Measurements from ENCODE around the gene CHADL.
"Not testable (repeated sequence)": the region's sequence is repeated elsewhere in the genome, so short reads cannot be mapped to it uniquely, and the experiment has no call there.

CHADL gene, protein sequence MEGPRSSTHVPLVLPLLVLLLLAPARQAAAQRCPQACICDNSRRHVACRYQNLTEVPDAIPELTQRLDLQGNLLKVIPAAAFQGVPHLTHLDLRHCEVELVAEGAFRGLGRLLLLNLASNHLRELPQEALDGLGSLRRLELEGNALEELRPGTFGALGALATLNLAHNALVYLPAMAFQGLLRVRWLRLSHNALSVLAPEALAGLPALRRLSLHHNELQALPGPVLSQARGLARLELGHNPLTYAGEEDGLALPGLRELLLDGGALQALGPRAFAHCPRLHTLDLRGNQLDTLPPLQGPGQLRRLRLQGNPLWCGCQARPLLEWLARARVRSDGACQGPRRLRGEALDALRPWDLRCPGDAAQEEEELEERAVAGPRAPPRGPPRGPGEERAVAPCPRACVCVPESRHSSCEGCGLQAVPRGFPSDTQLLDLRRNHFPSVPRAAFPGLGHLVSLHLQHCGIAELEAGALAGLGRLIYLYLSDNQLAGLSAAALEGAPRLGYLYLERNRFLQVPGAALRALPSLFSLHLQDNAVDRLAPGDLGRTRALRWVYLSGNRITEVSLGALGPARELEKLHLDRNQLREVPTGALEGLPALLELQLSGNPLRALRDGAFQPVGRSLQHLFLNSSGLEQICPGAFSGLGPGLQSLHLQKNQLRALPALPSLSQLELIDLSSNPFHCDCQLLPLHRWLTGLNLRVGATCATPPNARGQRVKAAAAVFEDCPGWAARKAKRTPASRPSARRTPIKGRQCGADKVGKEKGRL
- 0.58 to 2.3 (median 1.4) reads per million in 4 experiments for total RNA-seq

DNA sequence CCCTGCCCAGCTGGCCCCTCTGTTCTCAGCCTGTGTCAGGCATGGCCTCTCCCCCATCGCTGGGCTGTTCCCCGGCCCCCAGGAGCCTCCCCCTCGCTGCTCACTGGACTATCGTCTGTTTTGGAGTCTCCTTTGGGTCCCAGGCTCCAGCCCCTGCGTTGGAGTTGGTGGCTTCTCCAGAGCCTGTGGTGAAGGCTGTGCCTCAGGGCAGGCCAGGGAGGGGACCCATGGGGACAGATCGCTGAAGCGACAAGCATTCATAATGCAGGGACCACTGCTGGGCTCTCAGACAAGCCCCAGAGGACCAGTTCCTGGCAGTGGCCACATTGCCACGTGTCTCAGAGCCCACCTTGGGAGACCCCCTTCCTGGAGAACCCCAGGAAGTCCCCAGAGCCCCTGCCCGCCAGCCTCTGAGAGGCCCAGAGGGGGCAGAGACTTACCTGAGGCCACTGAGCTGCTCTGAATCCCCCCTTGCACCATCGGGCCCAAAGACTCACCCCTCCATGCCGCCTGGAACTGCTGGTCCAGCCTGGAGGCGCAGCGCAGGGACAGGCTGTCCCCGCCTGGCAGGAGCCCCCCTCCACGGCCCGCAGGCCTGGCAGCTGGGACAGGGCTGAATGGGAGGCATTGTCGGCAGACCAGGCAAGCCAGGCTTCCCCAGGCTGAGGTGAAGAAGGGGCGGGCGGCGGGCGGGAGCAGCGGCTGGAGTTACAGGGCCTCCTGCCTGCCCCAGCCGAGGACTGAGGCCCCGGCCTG is at the start of gene CHADL:
Gene CHADL (minus strand): TSS at position 555 of the 756 bp plus-strand sequence. CDS start 50 bp downstream, at position 505.
- no peak for DNase-seq

DNA sequence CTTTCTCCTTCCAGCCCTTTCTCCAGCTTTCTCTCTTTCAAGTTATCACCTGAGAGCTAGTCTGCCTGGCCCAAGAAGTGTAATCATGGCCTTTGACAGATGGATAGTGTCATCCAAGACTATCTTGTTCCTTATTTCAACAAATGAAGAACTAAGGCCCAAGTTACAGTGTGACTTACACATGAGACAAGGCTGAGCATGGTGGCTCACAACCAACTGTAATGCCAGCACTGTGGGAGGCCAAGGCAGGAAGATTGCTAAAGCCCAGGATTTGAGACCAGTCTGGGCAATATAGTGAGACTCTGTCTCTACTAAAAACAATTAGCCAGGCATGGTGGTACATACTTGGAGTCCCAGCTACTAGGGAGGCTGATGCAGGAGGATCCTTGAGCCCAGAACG is 48.9 kb upstream of the CHADL start:
- no peak for DNase-seq

DNA sequence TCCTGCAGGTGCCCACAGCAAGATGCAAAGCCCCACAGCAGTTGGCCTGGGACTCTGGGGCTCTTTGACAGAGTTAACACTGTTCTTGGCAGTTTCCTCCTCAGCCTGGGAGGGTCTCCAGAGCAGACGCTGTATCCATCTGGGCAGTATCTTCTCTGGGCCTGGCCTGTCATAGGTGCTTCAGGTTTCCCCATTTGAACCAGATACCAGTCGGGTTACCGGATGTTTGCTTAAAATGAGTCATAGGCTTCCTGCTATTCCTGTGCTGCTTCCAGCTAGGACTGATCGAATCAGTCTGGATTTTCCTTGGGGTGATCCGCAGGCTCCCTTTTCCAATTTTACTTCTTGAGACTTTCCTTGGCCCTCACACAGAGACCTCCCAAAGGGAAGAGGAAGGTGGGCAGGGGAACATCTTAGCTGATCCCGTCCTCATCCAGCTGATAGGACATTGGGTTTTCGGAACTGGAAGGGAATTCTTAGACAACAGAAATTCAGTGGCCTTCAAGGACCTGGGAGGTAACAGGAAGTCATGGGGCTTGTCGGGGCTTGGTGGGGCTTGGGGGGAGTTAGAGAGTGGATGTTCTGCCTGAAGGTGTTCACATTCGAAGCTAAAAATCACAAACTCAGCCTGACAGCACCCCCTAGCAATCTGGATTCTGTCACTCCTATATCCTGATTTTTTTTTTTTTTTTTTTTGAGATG is 47.7 kb upstream of the CHADL start:
- DNase-seq, result no peak

DNA sequence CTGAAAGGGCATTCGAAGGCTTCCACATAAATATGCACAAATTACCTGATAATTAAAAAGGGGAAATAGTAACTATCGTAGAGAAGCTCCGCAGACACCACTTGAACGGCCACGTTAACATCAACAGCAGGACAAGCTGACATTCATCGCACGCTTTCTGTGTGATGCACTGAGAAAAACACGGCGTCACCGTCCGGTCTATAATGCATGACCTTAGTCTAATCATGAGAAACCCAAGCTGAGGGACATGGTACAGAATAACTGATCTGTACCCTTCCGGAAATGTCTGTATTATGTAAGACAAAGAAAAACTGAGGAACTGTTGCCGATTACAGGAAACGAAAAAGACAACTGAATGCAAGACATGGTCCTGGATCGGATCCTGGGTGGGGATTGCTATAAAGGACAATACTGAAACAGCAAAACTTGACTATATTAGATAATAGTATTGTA is 45.9 kb upstream of the CHADL start:
- DNase-seq, result no peak

DNA sequence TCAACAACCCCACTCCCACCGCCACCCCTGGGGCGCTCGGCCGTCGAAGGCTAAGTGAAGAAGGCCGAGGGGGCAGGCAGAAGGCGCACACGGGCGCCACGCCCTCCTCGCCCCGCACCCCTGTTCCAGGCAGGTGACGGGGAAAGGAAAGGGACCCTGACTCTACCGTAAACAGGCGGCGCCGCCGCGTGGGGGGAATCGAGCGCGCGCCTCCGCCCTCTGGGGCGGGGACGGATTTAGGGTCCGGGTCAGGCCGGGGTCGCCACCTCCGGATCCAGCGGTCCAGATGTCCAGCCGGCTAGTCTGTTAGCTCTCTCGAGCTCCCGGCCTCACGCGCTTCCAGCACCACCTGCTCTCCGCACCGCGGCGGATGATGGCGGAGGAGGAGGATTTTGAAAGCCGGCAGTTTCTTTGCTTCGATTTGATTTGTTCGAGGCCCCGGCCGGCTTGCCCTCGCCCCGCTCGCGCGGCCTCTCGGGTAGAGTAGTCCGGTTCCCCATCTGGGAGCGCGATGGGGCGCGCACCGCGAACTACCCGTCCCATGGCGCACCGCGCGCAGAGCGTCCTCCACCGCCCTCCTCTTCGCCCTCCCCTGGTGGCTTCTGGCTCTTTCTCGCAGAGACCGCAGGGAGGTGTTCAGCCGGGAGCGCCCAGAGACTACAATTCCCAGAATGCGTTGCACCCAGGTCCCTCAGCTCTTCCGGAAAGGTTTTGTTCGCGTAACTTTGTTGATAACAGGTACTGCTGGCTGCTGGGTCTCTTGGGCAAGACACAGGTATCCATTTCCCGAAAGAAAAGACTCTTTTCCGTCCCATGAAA is 45.3 kb upstream of the CHADL start, which contains the start of gene RANGAP1:
Gene RANGAP1 (minus strand): TSS at position 368 of the 819 bp plus-strand sequence. CDS start 5,143 bp downstream, outside the sequence.
- peak; percentile 97 for DNase-seq

DNA sequence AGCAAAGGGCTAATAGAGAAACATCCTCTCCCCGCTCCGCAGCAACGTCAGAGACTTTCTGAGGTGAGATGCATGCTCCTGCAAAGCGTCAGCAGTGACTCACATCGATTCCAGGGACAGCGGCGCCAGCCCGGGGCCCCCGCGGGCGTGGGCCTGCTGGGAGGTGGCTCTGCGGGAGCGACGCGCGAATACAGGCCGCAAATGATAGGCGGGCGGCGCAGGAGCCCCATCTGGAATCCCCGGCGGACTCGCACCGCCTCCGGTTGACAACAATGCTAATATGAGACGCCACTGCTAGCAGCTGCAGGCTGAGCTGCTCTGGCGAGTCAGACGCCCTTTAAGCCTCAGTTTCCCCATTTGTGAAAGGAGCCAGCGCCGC is 44.7 kb upstream of the CHADL start:
- DNase-seq, result peak; percentile 69

DNA sequence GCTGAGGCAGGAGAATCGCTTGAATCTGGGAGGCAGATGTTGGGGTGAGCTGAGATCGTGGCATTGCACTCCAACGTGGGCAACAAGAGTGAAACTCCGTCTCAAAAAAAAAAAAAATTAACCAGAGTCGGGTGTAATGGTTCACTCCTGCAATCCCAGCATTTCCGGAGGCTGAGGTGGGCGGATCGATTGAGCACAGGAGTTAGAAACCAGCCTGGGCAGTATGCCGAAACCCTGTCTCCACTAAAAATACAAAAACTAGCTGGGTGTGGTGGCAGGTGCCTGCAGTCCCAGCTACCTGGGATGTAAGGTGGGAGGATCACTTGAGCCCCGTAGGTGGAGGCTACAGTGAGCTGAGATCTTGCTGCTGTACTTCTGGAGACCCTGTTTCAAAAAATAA is 43.7 kb upstream of the CHADL start:
- no peak for DNase-seq

DNA sequence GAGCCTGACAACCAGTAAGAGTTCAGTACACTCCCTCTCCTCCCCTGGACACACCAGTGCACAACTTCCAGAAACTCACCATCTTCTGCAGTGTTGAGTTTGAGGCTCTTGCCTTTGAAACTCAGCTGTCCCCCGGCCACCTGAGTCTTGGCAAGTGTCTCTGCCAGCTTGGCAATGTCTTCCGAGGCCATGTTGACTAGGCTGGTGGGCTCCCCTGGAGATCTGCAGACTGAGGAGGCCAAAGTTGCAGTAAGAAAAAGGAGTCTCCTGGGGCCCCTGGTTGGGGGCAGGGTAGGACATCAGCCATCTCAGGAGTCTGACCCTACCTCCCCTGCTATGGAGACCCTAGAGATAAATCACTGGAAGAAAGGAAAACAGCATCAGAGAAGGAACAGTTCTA is 40.1 kb upstream of the CHADL start:
- no peak for DNase-seq

DNA sequence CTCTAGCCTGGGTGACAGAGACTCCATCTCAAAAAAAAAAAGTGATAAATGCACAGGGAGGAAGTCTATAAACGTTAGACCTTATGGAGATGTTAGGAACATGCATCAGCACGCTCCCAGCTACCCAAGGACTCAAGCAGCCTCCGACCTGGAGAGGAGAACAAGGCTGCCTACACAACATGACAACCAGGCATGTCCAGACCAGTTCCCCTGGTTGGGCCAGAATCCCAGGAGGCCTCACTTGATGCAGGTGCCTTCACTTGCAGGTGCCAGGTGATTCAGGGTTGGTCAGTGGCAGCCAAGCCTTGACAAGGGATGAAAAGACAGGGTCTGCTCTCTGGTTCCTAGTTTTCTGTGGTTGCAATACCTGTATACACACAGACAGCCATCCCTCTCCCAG is 39.3 kb upstream of the CHADL start:
- DNase-seq, result no peak

DNA sequence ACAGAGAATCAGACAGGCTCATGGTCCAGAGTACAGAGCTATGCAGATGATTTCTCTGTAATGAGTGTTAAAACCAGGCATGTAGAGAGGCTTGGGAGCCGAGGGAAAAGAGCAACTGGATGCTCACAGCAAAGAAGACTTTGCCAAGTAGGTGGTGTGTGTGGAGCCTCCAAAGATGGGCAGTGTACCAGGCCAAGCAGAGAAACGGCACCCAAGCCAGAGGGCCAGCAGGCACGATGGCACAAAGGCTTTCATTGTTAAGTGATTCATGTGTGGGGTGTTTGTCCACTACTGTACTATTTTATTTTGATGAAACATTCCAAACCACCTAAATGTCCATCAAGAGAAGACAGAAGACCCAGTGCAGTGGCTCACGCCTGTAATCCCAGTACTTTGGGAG is 34.1 kb upstream of the CHADL start:
- DNase-seq, result no peak

DNA sequence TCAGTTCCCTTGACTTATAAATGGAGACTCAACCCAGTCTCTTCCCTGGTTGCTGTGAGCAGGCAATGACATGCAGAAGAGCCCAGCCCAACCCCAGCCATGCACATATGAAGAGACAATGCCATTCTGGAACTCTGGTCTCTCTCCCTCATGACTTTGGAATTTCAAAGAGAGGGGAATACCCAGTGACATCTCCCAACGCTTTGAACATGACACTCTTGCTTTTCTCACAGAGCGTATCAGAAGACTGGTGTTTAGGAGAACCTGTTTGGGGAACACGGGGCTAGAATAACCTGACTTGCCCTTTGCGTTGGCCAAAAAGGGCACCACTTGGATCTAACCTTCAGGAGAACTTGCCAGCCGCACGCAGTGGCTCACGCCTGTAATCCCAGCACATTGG is 32.4 kb upstream of the CHADL start:
- DNase-seq, result no peak

DNA sequence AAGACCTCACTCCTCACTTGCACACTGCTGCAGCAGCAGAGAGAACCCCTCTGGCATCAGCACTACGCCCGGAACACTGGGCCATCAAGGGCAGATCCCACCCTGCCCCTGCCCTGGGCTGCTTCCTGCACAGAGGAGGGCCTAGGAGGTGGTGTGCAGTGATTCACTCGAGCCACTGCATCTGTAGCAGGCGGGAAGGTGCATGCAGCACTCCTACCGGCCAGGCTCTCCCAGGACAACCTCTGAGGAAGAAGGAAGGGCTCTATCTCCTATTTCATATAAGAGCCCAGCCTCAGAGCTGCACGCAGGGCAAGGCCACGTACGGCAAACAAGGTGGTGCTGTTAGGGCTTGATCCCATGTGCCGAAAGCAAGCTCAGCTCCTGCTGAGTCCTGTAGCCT is 31.1 kb upstream of the CHADL start:
- DNase-seq, result no peak

DNA sequence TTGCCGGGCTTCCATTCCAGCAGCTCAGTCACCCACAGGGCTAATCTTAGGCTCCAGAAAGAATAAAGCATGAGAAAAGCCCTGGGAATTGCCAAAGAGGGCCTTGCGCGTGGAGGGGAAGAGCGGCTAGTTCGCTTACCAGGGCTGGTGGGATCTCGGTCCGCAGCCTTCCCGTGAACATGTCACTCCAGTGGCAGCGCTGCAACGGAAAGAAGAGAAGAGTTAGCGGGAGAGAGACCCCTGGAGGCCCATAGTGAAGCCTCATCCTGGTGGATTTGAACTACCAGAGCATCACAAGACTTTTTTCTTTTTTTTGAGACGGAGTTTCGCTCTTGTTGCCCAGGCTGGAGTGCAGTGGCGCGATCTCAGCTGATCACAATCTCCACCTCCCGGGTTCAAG is 27.2 kb upstream of the CHADL start:
- DNase-seq, result no peak

DNA sequence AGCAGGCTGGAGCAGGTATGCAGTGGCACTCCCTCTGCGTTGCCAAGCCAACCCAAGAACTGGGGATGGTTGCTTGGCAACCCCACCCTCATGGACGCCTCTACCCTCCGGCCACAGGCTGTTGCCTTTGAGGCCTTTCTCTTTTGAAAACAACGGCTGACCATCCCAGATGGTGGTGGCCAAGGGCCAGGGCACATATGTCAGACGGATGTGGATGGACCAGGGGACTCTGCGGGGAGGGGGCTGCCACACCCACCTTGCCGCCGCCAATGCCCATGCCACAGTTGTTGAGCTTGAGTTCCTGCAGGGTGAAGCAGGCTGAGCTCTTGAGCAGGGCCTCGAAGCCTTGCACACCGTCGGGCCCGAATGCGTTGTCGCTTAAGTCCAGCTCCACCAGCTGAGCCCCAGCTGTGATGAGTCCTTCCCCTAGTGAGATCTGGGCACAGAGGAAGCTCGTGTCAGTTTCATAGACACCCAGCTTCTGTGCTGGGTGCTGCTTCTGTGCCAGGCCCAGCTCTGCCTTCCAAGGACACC is 23.7 kb upstream of the CHADL start:
- DNase-seq, result no peak

DNA sequence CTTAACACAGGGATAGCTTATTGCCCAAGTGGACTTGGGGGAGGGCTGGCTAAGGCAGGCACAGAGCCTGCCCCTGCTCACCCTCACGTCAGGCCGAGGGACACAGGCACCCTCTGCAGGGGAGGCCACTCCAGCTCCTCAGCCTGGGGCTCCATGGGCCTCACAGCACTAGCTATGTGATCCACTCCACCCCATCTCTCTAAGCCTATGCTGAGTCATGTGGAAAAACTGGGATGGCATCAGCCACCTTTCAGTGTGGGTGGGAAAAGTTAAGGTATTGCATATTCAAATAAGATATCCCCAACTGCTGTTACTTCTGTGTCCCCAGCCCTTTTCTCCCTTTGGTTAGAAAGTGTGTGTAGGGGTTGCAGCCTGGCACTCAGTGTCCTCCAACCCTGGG is 23.0 kb upstream of the CHADL start:
- DNase-seq, result no peak

DNA sequence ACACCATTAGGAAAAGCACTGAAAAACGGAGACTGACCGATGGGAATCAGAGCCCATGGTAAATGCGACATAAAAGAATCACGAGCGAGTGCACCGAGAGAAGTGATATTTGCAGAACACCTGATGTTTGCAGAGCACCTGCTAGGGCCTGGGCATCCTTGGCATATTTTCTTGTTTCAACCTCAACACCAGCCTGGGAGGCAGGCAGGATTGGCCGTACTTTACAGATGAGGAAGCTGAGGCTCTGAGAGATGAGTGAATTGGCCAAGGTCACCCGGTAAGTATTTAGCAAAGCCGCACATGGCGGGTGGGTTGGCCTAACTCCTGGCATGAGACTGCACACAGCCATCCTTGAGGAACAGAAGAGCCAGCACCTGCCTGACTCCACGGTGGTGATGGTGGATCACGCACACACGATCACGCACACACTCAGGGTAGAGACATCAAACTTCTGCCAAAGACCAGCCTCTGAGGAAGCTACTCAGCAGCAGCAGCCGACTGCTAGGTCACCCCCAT is 21.6 kb upstream of the CHADL start:
- DNase-seq, result no peak

DNA sequence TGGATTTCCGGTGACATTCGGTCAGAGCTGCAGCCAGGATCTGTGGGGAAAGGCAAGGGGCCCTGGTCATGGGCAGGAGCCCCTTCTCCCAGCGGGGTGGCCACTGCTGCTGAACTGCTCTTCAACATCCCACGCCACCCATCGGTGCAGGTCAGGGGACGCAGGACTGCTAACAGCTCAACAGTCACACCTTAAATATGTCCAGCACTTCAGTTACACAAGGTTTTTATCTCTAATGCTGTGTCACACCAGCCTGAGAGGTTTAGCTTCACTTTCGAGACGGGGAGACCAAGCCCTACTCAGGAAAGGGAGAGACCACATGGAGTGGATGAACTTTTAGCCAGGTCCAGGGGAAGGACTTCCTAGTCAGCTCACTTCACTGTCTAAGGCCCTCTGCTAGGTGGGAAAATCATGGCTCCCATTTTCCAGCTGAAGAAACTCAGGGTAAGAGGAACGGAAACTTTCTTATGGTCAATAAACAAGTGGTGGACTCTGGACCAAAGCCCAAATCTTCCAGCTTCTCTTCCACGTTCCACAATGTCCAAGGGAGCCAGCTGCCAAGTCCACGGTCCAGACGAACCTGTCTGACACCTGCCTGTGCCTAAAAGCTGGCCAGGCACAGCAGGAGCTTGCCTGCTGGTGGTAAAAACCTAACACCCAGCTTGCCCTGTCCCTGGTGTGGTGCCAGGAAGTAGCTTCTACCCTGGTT is 21.0 kb upstream of the CHADL start:
- no peak for DNase-seq

DNA sequence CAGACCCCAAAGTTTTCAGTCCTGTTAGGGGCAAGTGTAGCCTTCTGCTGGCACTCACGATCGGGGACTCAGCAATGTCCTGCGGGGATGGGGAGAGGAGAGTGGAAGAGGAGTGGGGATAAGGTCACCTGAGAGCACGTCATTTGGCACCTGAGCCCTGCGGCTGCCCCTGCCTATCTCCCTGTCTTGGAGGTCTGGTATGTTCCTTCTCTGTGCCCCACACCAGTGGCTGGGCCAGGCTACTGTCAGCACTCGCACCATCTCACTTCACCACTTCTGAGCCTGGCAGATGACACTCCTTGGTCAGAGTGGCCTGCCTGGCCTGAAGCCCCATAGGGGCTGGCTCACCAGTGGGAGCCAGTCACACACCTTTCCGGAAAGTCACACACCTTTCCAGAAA is 20.1 kb upstream of the CHADL start:
- DNase-seq, result no peak

DNA sequence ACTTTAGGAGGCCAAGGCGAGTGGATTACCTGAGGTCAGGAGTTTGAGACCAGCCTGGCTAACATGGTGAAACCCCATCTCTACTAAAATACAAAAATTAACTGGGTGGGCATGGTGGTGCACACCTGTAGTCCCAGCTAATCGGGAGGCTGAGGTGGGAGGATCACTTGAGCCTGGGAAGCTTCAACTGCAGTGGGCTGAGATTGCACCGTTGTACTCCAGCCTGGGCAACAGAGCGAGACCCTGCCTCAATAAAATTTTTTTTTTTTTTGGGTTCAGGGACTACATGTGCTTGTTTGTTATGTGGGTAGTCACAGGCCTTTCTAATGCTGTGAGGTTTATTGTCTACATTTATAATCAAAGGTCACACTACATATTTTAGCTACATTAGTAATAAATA is 19.0 kb upstream of the CHADL start:
- DNase-seq, result not testable (repeated sequence)

DNA sequence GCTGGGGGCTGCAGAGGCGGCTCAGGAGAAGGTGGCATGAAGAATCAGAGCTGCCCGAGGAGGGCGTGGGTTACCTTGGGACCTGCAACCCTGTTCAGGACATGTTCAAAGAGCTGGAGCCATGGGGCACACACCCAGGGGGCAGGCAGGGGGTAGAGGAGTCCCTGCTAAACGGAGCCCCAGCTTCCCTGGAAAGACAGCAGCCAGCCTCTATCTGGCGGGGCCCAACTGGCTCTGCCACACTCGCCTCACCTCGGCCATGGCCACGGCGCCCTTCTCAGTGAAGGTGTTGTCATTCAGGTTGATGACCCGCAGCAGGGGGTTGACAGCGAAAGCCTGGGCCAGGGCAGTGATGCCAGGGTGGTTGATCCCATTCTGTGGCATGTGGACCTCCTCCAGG is 17.0 kb upstream of the CHADL start:
- no peak for DNase-seq

Data from effector CD8-positive, alpha-beta T cell (primary cell).